Neural crest cell (in vitro differentiated cells): ENCODE results near the gene AGBL1. TPM values are rescaled to one million over a fixed set of nuclear protein-coding genes. Genes with fewer than 3 reads are reported as not detected.

ENCODE experiments used
- DNase-seq: peaks from one replicate; pipeline ENCODE4 v3.0.0; 2021; ENCODE audit warnings: low read depth, mixed read lengths, low spot score
- H3K27ac Mint-ChIP-seq: one replicate; pipeline ENCODE4 v1.8.0; 2021; ENCODE audit warnings: mild to moderate bottlenecking, mixed read lengths; ENCODE audit not compliant: unreplicated experiment
- H3K27me3 Mint-ChIP-seq: 2 replicates; pipeline ENCODE4 v1.8.0; 2021; ENCODE audit warnings: low read depth, mild to moderate bottlenecking, mixed read lengths
- H3K36me3 Mint-ChIP-seq: 2 replicates; pipeline ENCODE4 v1.8.0; 2021; ENCODE audit warnings: low read depth, mild to moderate bottlenecking, mixed read lengths
- H3K4me1 Mint-ChIP-seq: 2 replicates; pipeline ENCODE4 v1.8.0; 2021; ENCODE audit warnings: mixed read lengths
- H3K4me3 Mint-ChIP-seq: one replicate; pipeline ENCODE4 v1.8.0; 2021; ENCODE audit warnings: mild to moderate bottlenecking, mixed read lengths
- H3K9me3 Mint-ChIP-seq: 2 replicates; pipeline ENCODE4 v1.8.0; 2021; ENCODE audit warnings: mixed read lengths
- CTCF ChIP-seq: fragments of 200-600 bp; sonication (generic); conservative IDR thresholded peaks from 2 replicates; pipeline ENCODE4 v1.5.0; 2021; ENCODE audit warnings: antibody characterized with exemption, mild to moderate bottlenecking
- total RNA-seq: library from RNA; stranded (reverse); gene quantifications from 2 replicates; pipeline ENCODE4 v1.2.1, GENCODE V29; 2021

The AGBL1 gene
- total RNA-seq, 1 donor from 2014 or later: 0.05 TPM

- Mint-ChIP-seq H3K27ac (no peak overlapping the region), H3K27me3 (peaks cover 11% of the 10 kb centered on the region), H3K9me3 (no peaks in the 10 kb centered on the region), H3K4me1 (no peaks in the 10 kb centered on the region), H3K36me3 (no peaks in the 10 kb centered on the region), H3K4me3 (no peak overlapping the region)
- DNase-seq: no peak
- TF ChIP-seq CTCF: no peak
Observed at GRCh38 chr15:86411916-86412315, 332.2 kb downstream of the AGBL1 start.

DNA sequence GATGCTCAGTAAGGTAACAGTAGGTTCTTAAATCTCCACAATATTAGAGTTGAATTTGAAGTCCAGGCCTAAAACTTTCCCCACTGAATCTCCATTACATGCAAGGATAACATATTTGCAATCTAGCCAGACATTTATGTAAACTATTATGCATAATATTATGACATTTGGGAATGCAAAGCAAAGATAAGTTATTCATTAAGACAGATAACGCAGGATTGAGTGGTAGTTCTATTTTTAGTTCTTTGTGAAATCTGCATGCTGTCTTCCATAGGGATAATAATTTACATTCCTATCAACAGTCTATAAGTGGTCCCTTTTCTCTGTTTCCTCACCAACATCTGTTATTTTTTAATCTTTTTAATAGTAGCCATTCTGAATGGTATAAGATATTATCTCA, 333.5 kb downstream of the AGBL1 start:
- no peaks in the 10 kb centered on the region for H3K9me3 Mint-ChIP-seq
- H3K27ac Mint-ChIP-seq: no peak overlapping the region
- H3K27me3 Mint-ChIP-seq: peaks cover 7% of the 10 kb centered on the region
- no peak for TF ChIP-seq CTCF
- no peaks in the 10 kb centered on the region for H3K4me1 Mint-ChIP-seq
- H3K36me3 Mint-ChIP-seq: no peaks in the 10 kb centered on the region
- no peak overlapping the region for H3K4me3 Mint-ChIP-seq
- DNase-seq: no peak

DNA sequence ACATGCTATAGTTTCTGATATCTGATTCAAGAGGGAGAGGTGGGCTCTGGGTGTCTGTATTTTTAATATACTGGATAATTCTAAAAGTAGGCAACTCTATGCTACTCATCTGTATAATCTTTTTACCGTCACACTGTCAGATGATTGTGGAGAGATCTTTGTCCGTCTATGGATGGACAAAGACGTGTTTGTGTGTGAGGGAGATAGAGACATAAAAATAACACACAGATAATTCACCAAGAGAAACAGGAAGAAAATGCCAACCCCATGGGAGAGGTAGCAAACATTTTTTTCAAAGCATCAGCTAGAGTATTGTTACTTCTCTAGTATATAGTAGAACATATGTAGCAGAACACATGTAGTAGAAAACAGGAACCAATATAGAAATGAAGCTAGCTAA, 346.1 kb downstream of the AGBL1 start:
- H3K36me3 Mint-ChIP-seq: no peaks in the 10 kb centered on the region

DNA sequence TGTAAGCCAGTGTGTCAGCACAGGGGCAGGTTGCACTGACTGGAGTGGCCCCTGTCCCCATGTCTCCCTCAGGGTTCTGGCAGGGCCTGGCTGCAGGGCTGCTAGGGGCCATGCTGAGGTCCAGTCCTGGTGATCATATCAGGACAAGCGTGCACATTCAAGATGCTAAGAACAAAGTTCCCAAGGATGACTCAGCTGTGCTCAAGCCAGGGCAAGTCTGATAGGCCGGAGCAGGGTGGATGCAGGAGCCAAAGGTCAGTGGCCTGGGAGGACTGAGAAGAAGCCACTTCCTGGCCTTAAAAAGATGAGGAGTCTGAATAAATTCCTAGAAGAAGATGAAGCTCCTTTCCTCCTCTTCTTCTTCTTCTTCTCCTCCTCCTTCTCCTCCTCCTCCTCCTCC, 353.2 kb downstream of the AGBL1 start:
- Mint-ChIP-seq H3K4me1 (peaks cover 6% of the 10 kb centered on the region), H3K27me3 (no peaks in the 10 kb centered on the region), H3K4me3 (no peak overlapping the region), H3K36me3 (no peaks in the 10 kb centered on the region), H3K27ac (no peak overlapping the region), H3K9me3 (no peaks in the 10 kb centered on the region)
- no peak for TF ChIP-seq CTCF
- no peak for DNase-seq

More for the DNA sequence above, 346.1 kb downstream of the AGBL1 start:
- H3K27me3 Mint-ChIP-seq: no peaks in the 10 kb centered on the region
- peaks cover 12% of the 10 kb centered on the region for H3K9me3 Mint-ChIP-seq
- H3K27ac Mint-ChIP-seq: no peak overlapping the region
- no peaks in the 10 kb centered on the region for H3K4me1 Mint-ChIP-seq
- no peak for DNase-seq
- no peak overlapping the region for H3K4me3 Mint-ChIP-seq
- TF ChIP-seq CTCF: no peak

GRCh38 chr15:86433983-86434382, 354.3 kb downstream of the AGBL1 start:
- Mint-ChIP-seq H3K27me3 (no peaks in the 10 kb centered on the region), H3K4me3 (no peak overlapping the region), H3K27ac (no peak overlapping the region), H3K4me1 (peaks cover 6% of the 10 kb centered on the region), H3K9me3 (no peaks in the 10 kb centered on the region), H3K36me3 (no peaks in the 10 kb centered on the region)
- TF ChIP-seq CTCF: no peak
- no peak for DNase-seq

- Mint-ChIP-seq H3K4me1 (no peaks in the 10 kb centered on the region), H3K4me3 (no peak overlapping the region), H3K9me3 (no peaks in the 10 kb centered on the region), H3K27me3 (no peaks in the 10 kb centered on the region), H3K27ac (no peak overlapping the region), H3K36me3 (no peaks in the 10 kb centered on the region)
- DNase-seq: no peak
- TF ChIP-seq CTCF: no peak
Observed at GRCh38 chr15:86439614-86440013, 359.9 kb downstream of the AGBL1 start.
